IPS DF 6.9 (cell line): Measurements from ENCODE around the gene PRDM15.

ENCODE experiments used
- DNase-seq: peaks from one replicate; pipeline ENCODE4 v3.0.0-alpha.2; 2013; ENCODE audit warnings: low read depth, low spot score
- H3K27ac ChIP-seq: one replicate; pipeline ENCODE4 v1.5.1; 2013; ENCODE audit warnings: low read length, control low read depth
- H3K27me3 ChIP-seq: 2 replicates; pipeline ENCODE4 v1.6.1; 2013; ENCODE audit warnings: mild to moderate bottlenecking, low read length; ENCODE audit not compliant: control insufficient read depth, insufficient read depth
- H3K36me3 ChIP-seq: 2 replicates; pipeline ENCODE4 v1.6.1; 2013; ENCODE audit warnings: low read length; ENCODE audit not compliant: control insufficient read depth, insufficient read depth
- H3K4me1 ChIP-seq: 2 replicates; pipeline ENCODE4 v1.6.1; 2013; ENCODE audit warnings: low read length; ENCODE audit not compliant: control insufficient read depth, insufficient read depth
- H3K4me3 ChIP-seq: 2 replicates; pipeline ENCODE4 v1.5.1; 2013; ENCODE audit warnings: mild to moderate bottlenecking, low read length
- H3K9me3 ChIP-seq: 2 replicates; pipeline ENCODE4 v1.6.1; 2013; ENCODE audit warnings: low read length, inconsistent platforms; ENCODE audit not compliant: control insufficient read depth, insufficient read depth
- WGBS: extraction: QIAGEN DNeasy Blood & Tissue Kit; methylation state at CpG from one replicate; pipeline ENCODE4 v1.1.7; 2013; ENCODE audit warnings: mixed read lengths, missing lambda C conversion rate; ENCODE audit not compliant: insufficient read length, insufficient coverage; 5-methylcytosine and 5-hydroxymethylcytosine counted together

The PRDM15 gene, protein sequence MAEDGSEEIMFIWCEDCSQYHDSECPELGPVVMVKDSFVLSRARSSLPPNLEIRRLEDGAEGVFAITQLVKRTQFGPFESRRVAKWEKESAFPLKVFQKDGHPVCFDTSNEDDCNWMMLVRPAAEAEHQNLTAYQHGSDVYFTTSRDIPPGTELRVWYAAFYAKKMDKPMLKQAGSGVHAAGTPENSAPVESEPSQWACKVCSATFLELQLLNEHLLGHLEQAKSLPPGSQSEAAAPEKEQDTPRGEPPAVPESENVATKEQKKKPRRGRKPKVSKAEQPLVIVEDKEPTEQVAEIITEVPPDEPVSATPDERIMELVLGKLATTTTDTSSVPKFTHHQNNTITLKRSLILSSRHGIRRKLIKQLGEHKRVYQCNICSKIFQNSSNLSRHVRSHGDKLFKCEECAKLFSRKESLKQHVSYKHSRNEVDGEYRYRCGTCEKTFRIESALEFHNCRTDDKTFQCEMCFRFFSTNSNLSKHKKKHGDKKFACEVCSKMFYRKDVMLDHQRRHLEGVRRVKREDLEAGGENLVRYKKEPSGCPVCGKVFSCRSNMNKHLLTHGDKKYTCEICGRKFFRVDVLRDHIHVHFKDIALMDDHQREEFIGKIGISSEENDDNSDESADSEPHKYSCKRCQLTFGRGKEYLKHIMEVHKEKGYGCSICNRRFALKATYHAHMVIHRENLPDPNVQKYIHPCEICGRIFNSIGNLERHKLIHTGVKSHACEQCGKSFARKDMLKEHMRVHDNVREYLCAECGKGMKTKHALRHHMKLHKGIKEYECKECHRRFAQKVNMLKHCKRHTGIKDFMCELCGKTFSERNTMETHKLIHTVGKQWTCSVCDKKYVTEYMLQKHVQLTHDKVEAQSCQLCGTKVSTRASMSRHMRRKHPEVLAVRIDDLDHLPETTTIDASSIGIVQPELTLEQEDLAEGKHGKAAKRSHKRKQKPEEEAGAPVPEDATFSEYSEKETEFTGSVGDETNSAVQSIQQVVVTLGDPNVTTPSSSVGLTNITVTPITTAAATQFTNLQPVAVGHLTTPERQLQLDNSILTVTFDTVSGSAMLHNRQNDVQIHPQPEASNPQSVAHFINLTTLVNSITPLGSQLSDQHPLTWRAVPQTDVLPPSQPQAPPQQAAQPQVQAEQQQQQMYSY

DNA sequence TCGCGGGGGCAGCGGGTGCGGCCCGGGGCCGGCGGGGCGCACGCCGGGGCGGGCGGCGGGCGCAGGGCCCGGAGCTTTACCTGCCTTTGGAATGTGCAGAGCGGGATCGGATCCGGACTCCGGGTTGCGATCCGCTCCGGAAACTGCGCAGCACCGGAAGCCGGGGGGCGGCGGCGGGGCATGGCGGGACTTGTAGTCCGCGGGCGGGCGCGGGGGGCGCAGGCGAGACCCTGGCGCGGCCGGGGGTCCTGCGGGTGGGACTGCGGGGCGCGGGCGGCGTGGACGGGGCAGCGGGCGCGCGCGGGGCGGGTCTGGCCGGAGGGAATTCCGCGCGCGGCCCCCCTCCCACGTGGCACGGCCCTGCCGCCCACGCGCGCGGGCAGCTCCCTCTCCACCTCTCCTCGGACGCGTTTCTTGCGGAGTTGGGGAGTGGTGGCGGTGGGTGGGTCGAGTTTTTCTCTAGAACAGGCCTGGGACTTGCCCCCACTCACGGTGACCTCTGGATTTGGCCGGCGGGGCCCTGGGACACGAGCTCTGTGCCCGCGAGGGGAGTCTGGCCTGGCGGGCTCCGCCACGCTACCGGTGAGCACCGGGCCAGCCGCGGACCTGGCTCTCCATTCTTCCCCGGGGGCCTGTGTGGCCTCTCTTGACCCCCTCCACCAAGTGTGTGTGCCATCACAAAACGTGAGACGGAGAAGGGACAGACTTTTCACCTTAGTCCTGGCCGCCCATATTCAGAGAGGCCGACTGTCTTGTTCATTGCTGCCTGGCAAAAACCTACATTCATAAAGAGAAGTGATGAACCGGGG, at the start of gene PRDM15:
PRDM15 (minus strand) TSS at position 155 of the 809 bp plus-strand sequence. CDS start 18,981 bp downstream, outside the sequence.
- Histone ChIP-seq H3K27me3 (no peaks in the 10 kb centered on the region), H3K27ac (no peak within 1 kb of the TSS), H3K4me1 (no peaks in the 10 kb centered on the region; the same call in 1 of the 2 replicates), H3K4me3 (peak within 1 kb of the TSS; percentile 81), H3K36me3 (no peaks in the 10 kb centered on the region), H3K9me3 (no peaks in the 10 kb centered on the region)
- WGBS = no CpG with 5 or more reads among the region's 89 CpGs
- DNase-seq = no peak

- no peak for DNase-seq
- WGBS = no CpG with 5 or more reads among the region's 10 CpGs
- Histone ChIP-seq H3K27ac (no peak overlapping the region), H3K27me3 (no peaks in the 10 kb centered on the region), H3K4me1 (peaks cover 5% of the 10 kb centered on the region; the same call in 1 of the 2 replicates), H3K4me3 (no peak overlapping the region), H3K9me3 (no peaks in the 10 kb centered on the region), H3K36me3 (no peaks in the 10 kb centered on the region)
These were observed 49.6 kb upstream of the PRDM15 start for GRCh38 chr21:41928621-41929220.

DNA sequence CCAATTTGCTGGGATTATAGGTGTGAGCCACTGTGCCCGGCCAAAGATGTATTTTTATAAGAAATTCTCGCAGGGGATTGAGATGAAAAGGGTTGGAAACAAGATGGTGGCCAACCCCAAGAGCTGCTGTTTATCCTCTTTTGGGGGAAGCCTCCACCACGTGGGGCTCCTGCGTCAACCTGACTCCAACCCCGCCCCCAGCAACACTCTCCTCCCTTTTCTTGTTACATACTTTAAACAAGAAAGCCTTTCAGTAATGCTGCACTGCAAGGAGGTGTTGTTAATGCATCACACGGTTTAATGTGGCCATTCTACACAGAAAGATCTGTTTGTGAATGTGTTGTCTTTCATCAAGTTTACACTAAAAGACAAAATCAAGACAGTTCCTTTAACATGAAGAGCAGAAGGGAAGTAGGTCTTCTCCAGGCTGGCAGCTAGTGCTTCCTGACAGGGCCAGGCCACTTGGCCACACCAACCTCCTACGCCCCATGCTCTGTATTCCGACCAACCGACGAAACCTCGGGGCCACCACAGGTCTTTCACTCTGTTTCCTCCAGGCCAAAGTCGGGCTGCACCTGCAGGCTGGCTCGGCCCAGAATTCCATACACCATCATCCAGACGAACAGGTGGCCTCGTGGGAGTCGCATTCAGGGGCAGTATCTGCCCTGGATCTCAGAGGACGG, 48.7 kb upstream of the PRDM15 start:
- whole genome bisulfite sequencing = no CpG with 5 or more reads among the region's 17 CpGs
- Histone ChIP-seq H3K4me3 (no peak overlapping the region), H3K9me3 (no peaks in the 10 kb centered on the region), H3K36me3 (no peaks in the 10 kb centered on the region), H3K4me1 (peaks cover 5% of the 10 kb centered on the region; the same call in 1 of the 2 replicates), H3K27ac (no peak overlapping the region), H3K27me3 (no peaks in the 10 kb centered on the region)
- DNase-seq = no peak

DNA sequence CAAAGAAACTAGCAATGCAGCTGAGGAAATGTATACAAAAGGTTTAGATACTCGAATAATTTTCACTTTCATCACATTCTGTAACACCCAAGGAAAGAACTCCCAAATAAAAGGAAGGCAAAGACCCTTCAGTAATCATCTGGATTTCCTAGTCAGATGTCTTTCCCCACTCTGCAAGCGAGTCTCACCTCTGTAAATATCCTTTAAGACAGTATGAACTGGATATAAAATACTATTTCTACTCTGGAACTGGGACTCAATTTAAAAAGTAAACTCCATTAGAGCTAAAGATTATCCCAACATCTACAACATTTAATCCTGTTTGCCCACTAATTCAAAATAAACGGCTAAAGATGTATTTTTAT, 47.6 kb upstream of the PRDM15 start:
- Histone ChIP-seq H3K27me3 (no peaks in the 10 kb centered on the region), H3K27ac (no peak overlapping the region), H3K4me1 (peaks cover 5% of the 10 kb centered on the region; the same call in 1 of the 2 replicates), H3K9me3 (no peaks in the 10 kb centered on the region), H3K4me3 (no peak overlapping the region), H3K36me3 (no peaks in the 10 kb centered on the region)
- DNase-seq = no peak
- whole genome bisulfite sequencing = no CpG with 5 or more reads among the region's 3 CpGs

GRCh38 chr21:41926117-41926806, 47.1 kb upstream of the PRDM15 start:
- DNase-seq = peak; percentile 7
- Histone ChIP-seq H3K9me3 (no peaks in the 10 kb centered on the region), H3K36me3 (no peaks in the 10 kb centered on the region), H3K4me3 (no peak overlapping the region), H3K4me1 (peaks cover 5% of the 10 kb centered on the region; the same call in 1 of the 2 replicates), H3K27me3 (no peaks in the 10 kb centered on the region), H3K27ac (no peak overlapping the region)
- WGBS = no CpG with 5 or more reads among the region's 11 CpGs

DNA sequence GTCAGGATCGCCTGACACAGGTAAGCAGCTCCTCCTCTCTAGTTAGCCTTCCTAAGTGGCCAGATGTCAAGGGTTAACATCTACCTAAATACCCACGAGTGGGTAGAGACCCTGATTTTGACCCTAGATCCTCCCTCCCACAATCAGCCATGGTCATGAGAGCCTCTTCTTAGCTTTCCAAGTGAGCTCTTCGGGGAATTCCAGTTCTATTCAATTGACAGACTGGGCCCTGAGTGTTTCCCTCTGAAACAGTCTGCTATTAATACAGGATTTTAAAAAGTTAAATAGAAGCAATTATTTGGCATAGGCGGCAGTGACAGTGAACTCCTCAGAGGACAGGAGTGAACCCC, 46.6 kb upstream of the PRDM15 start:
- WGBS = no CpG with 5 or more reads among the region's 4 CpGs
- H3K36me3 ChIP-seq = no peaks in the 10 kb centered on the region
- no peaks in the 10 kb centered on the region for H3K9me3 ChIP-seq
- H3K27ac ChIP-seq = no peak overlapping the region
- no peak for DNase-seq
- H3K4me3 ChIP-seq = no peak overlapping the region
- H3K27me3 ChIP-seq = no peaks in the 10 kb centered on the region
- H3K4me1 ChIP-seq = peaks cover 5% of the 10 kb centered on the region; the same call in 1 of the 2 replicates

GRCh38 chr21:41924368-41924754, 45.2 kb upstream of the PRDM15 start:
- WGBS = no CpG with 5 or more reads among the region's 6 CpGs
- peaks cover 5% of the 10 kb centered on the region; the same call in 1 of the 2 replicates for H3K4me1 ChIP-seq
- no peaks in the 10 kb centered on the region for H3K9me3 ChIP-seq
- no peak overlapping the region for H3K27ac ChIP-seq
- no peaks in the 10 kb centered on the region for H3K36me3 ChIP-seq
- no peaks in the 10 kb centered on the region for H3K27me3 ChIP-seq
- no peak for DNase-seq
- H3K4me3 ChIP-seq = no peak overlapping the region

GRCh38 chr21:41923631-41924367, 44.7 kb upstream of the PRDM15 start:
- Histone ChIP-seq H3K9me3 (no peaks in the 10 kb centered on the region), H3K27me3 (no peaks in the 10 kb centered on the region), H3K27ac (no peak overlapping the region), H3K36me3 (no peaks in the 10 kb centered on the region), H3K4me3 (no peak overlapping the region), H3K4me1 (peaks cover 5% of the 10 kb centered on the region; the same call in 1 of the 2 replicates)
- no peak for DNase-seq
- no CpG with 5 or more reads among the region's 7 CpGs for WGBS
